ENCODE data around the gene GARNL3. TPM values are rescaled to one million over a fixed set of nuclear protein-coding genes. Genes with fewer than 3 reads are reported as not detected.

GARNL3 gene
- total and polyA plus RNA-seq, 2 donors (not counting 3 experiments of a cell fraction or from before 2014, with no cell fraction given), result 1.4 to 8.3 TPM

- BruUV-seq (replicated peaks), result no TSS peak
Measured at GRCh38 chr9:127402401-127403090, 138.0 kb downstream of the GARNL3 start.

More at GRCh38 chr9:127402401-127403090, 138.0 kb downstream of the GARNL3 start:
- H3K9me1 ChIP-seq (replicated peaks; ENCODE audit: control insufficient read depth, extremely low read depth, insufficient read depth, low read length), result no peaks in the 10 kb centered on the region
- no peaks in the 10 kb centered on the region for H3K9me3 ChIP-seq (replicated peaks; ENCODE audit: control insufficient read depth, insufficient read depth, low read length)
- no peaks in the 10 kb centered on the region for H4K20me1 ChIP-seq (replicated peaks; ENCODE audit: control insufficient read depth, extremely low read depth, insufficient read depth, low read length)
- dilution Hi-C loops (cut with MboI; ENCODE audit: extremely low pct_ligation_motif_present, low sequenced_read_pairs) (no loop called here), intact Hi-C loops (cut with micrococcal nuclease) (no loop called here)
- no peak for FAIRE-seq
- DNase-seq (ENCODE audit: low read depth, low spot score), result no peak
- ChIA-PET POLR2A (no interaction called here), CTCF (interaction anchor here (1.2 kb wide), 1 partner anchor 462 kb away, joined by 4 read pairs; no protein-coding TSS in a partner anchor)
- H3K79me2 ChIP-seq (ENCODE audit: control insufficient read depth, insufficient read depth, low read length), result no peaks in the 10 kb centered on the region
- H3K9ac ChIP-seq (replicated peaks; ENCODE audit: extremely low read depth, insufficient read depth, low read length), result no peak overlapping the region
- peaks cover 4% of the 10 kb centered on the region for H3K4me1 ChIP-seq (ENCODE audit: control insufficient read depth, extremely low read depth, insufficient read depth, low read length)
- no peaks in the 10 kb centered on the region for H3K27me3 ChIP-seq (ENCODE audit: control insufficient read depth in 2 of 2, insufficient read depth in 2 of 2, low read length in 2 of 2)
- peaks cover 3 to 6% of the 10 kb centered on the region in 2 experiments for H3K36me3 ChIP-seq (ENCODE audit: control insufficient read depth in 2 of 2, extremely low read depth in 1 of 2, insufficient read depth in 2 of 2, low read length in 2 of 2)
- H2AFZ ChIP-seq (ENCODE audit: low read depth, low read length), result no peak overlapping the region
- no peak overlapping the region for H3K4me3 ChIP-seq (replicated peaks in 1 of 3; ENCODE audit: insufficient read depth in 1 of 3, low read depth in 1 of 3, low read length in 3 of 3)
- no peak overlapping the region for H3K27ac ChIP-seq (ENCODE audit: insufficient read depth, low read depth, low read length)
- TF ChIP-seq FOS (IDR thresholded peaks at IDR 0.05; ENCODE audit: borderline replicate concordance, insufficient read depth, low read length), result no peak
- no peak for TF ChIP-seq POLR2A (IDR thresholded peaks at IDR 0.05; ENCODE audit: low read depth, low read length)
- TF ChIP-seq JUN (IDR thresholded peaks at IDR 0.05; ENCODE audit: borderline replicate concordance, insufficient read depth, insufficient read length, low read depth), result no peak
- no peak for TF ChIP-seq CTCF (IDR thresholded peaks at IDR 0.05; ENCODE audit: extremely low read depth in 1 of 2, insufficient read depth in 1 of 2, low read depth in 1 of 2, low read length in 2 of 2)
- no peak for TF ChIP-seq EZH2 (IDR thresholded peaks at IDR 0.05; ENCODE audit: borderline replicate concordance, low read depth, low read length, severe bottlenecking)
- TF ChIP-seq GATA2 (IDR thresholded peaks at IDR 0.05; ENCODE audit: insufficient read depth, insufficient read length, low read depth, low read length), result no peak
- TF ChIP-seq MYC (IDR thresholded peaks at IDR 0.05; ENCODE audit: low read depth, low read length), result no peak
- H3K4me2 ChIP-seq (ENCODE audit: insufficient read depth, low read length), result no peak overlapping the region
